Liver (tissue), 9 donors: ENCODE data around the gene DISC1. TPM values are rescaled to one million over a fixed set of nuclear protein-coding genes. Genes with fewer than 3 reads are reported as not detected.

ENCODE experiments used
- DNase-seq: peaks from one replicate; pipeline ENCODE4 v3.0.0-alpha.2; 2017; ENCODE audit warnings: low spot score
- H3K27ac ChIP-seq, 2 donors: one replicate each; pipeline ENCODE4 v1.7.0; 2013; ENCODE audit warnings: inconsistent platforms in 2 of 2, low read length in 2 of 2, control low read depth in 1 of 2, low read depth in 1 of 2, mild to moderate bottlenecking in 1 of 2
- H3K27me3 ChIP-seq, 4 donors: one replicate each; pipeline versions ENCODE4 v1.6.1 to v1.7.0; 2013; ENCODE audit warnings: low read length in 3 of 4, inconsistent platforms in 1 of 4, mild to moderate bottlenecking in 1 of 4, moderate library complexity in 1 of 4; ENCODE audit not compliant: control insufficient read depth in 4 of 4, insufficient read depth in 4 of 4
- H3K36me3 ChIP-seq, 4 donors: one replicate each; pipeline versions ENCODE4 v1.6.1 to v1.7.0; 2013; ENCODE audit warnings: low read length in 3 of 4, mild to moderate bottlenecking in 3 of 4, low read depth in 1 of 4, moderate library complexity in 1 of 4; ENCODE audit not compliant: control insufficient read depth in 4 of 4, insufficient read depth in 3 of 4
- H3K4me1 ChIP-seq, 4 donors: one replicate each; pipeline versions ENCODE4 v1.6.1 to v1.7.0; 2013; ENCODE audit warnings: low read length in 3 of 4, mild to moderate bottlenecking in 3 of 4, moderate library complexity in 1 of 4; ENCODE audit not compliant: control insufficient read depth in 4 of 4, insufficient read depth in 4 of 4
- H3K4me3 ChIP-seq, 3 donors: one replicate each; pipeline versions ENCODE4 v1.6.1 to v1.7.0; 2013; ENCODE audit warnings: low read length in 3 of 3, control low read depth in 1 of 3, low read depth in 1 of 3, mild to moderate bottlenecking in 1 of 3
- H3K9ac ChIP-seq, 2 donors: one replicate each; pipeline ENCODE4 v1.7.0; 2013; ENCODE audit warnings: low read length in 2 of 2, mild to moderate bottlenecking in 2 of 2, moderate library complexity in 2 of 2, control low read depth in 1 of 2, low read depth in 1 of 2
- H3K9me3 ChIP-seq, 4 donors: one replicate each; pipeline versions ENCODE4 v1.6.1 to v1.7.0; 2013; ENCODE audit warnings: low read length in 3 of 4; ENCODE audit not compliant: control insufficient read depth in 4 of 4
- ATF3 ChIP-seq: IDR thresholded peaks from 2 replicates; pipeline ENCODE4 v1.6.1; 2016; ENCODE audit warnings: antibody characterized with exemption
- CTCF ChIP-seq: fragments of 150-350 bp; IDR thresholded peaks from 2 replicates; pipeline ENCODE4 v1.5.1; 2017; ENCODE audit warnings: improper control_type of control experiment, low read depth, low read length; ENCODE audit not compliant: missing input control
- EGR1 ChIP-seq, 2 donors: IDR thresholded peaks; 2 replicates each; pipeline ENCODE4 v1.6.1; 2016 to 2018; ENCODE audit warnings: antibody characterized with exemption in 2 of 2, low read depth in 2 of 2
- FOXA1 ChIP-seq: IDR thresholded peaks from 2 replicates; pipeline ENCODE4 v1.6.1; 2016; ENCODE audit warnings: antibody characterized with exemption
- FOXA2 ChIP-seq: IDR thresholded peaks from 2 replicates; pipeline ENCODE4 v1.6.1; 2016; ENCODE audit warnings: antibody characterized with exemption
- HNF4A ChIP-seq, 2 donors: conservative IDR thresholded peaks; 2 replicates each; pipeline ENCODE4 v1.6.1; 2016; ENCODE audit warnings: antibody characterized with exemption in 2 of 2, mild to moderate bottlenecking in 2 of 2
- JUND ChIP-seq, 2 donors: IDR thresholded peaks; 2 replicates each; pipeline ENCODE4 v1.6.1; 2016; ENCODE audit warnings: antibody characterized with exemption in 2 of 2
- MAX ChIP-seq: IDR thresholded peaks from 2 replicates; pipeline ENCODE4 v1.6.1; 2016; ENCODE audit warnings: antibody characterized with exemption
- NR2F2 ChIP-seq: IDR thresholded peaks from 2 replicates; pipeline ENCODE4 v1.6.1; 2016; ENCODE audit warnings: antibody characterized with exemption
- RAD21 ChIP-seq, 2 donors: IDR thresholded peaks; 2 replicates each; pipeline ENCODE4 v1.6.1; 2016; ENCODE audit warnings: antibody characterized with exemption in 2 of 2, mild to moderate bottlenecking in 2 of 2
- REST ChIP-seq: IDR thresholded peaks from 2 replicates; pipeline ENCODE4 v1.6.1; 2016; ENCODE audit warnings: antibody characterized with exemption, mild to moderate bottlenecking
- RXRA ChIP-seq, 2 donors: IDR thresholded peaks; 2 replicates each; pipeline ENCODE4 v1.6.1; 2017 to 2018; ENCODE audit warnings: antibody characterized with exemption in 2 of 2, mild to moderate bottlenecking in 1 of 2
- SP1 ChIP-seq: IDR thresholded peaks from 2 replicates; pipeline ENCODE4 v1.6.1; 2018; ENCODE audit warnings: antibody characterized with exemption, mild to moderate bottlenecking
- TAF1 ChIP-seq: conservative IDR thresholded peaks from 2 replicates; pipeline ENCODE4 v1.6.1; 2016; ENCODE audit warnings: antibody characterized with exemption, mild to moderate bottlenecking
- YY1 ChIP-seq: IDR thresholded peaks from 2 replicates; pipeline ENCODE4 v1.6.1; 2016; ENCODE audit warnings: antibody characterized with exemption, mild to moderate bottlenecking
- ZBTB33 ChIP-seq: IDR thresholded peaks from 2 replicates; pipeline ENCODE4 v1.6.1; 2016; ENCODE audit warnings: antibody characterized with exemption
- WGBS: extraction: QIAGEN DNeasy Blood & Tissue Kit; methylation state at CpG from one replicate; pipeline ENCODE4 v1.1.7; 2013; 5-methylcytosine and 5-hydroxymethylcytosine counted together
- polyA plus RNA-seq, 2 donors: library from polyadenylated mRNA; stranded (reverse) in 1 of 2; unstranded in 1 of 2; fragments of 200-250 nt in 1 of 2; fragments of >200 nt in 1 of 2; fragmentation: Nextera tagmentation in 1 of 2; extraction: Ambion mirVana in 1 of 2; gene quantifications; one replicate each; pipeline versions ENCODE4 v1.2.1 to v1.2.3, GENCODE V29; 2013 to 2015
- total RNA-seq, 2 donors: library from RNA; depleted of rRNA; stranded (reverse); fragments of >200 nt; gene quantifications; one replicate each; pipeline ENCODE4 v1.2.3, GENCODE V29; 2014
- donor health status: healthy.
- donor health status: healthy.
- donor health status: healthy.
- donor health status: healthy.
- donor health status: healthy.

Gene DISC1
- total and polyA plus RNA-seq, 4 donors = 0.45 to 6.3 (median 2.3) TPM

- DNase-seq = no peak
- Histone ChIP-seq H3K4me1 (peaks cover 0 to 4% (median 0%) of the 10 kb centered on the region in 4 donors), H3K9me3 (no peaks in the 10 kb centered on the region), H3K27ac (no peak overlapping the region), H3K36me3 (no peaks in the 10 kb centered on the region), H3K9ac (no peak overlapping the region), H3K27me3 (no peaks in the 10 kb centered on the region), H3K4me3 (no peak overlapping the region)
- TF ChIP-seq HNF4A (conservative IDR thresholded peaks at IDR 0.05) = no peak
- TF ChIP-seq RXRA (IDR thresholded peaks at IDR 0.05) = no peak
- no peak for TF ChIP-seq REST
- no peak for TF ChIP-seq JUND (IDR thresholded peaks at IDR 0.05)
- no peak for TF ChIP-seq ZBTB33
- no peak for TF ChIP-seq FOXA2
- no peak for TF ChIP-seq EGR1 (IDR thresholded peaks at IDR 0.05; ENCODE audit: low read depth in 2 of 2)
- TF ChIP-seq CTCF = no peak
- no peak for TF ChIP-seq YY1
- no peak for TF ChIP-seq RAD21 (IDR thresholded peaks at IDR 0.05)
- TF ChIP-seq MAX = no peak
- TF ChIP-seq ATF3 = no peak
- TF ChIP-seq NR2F2 = no peak
- TF ChIP-seq SP1 = no peak
- WGBS = 82% methylated on average over 2 of the region's 2 CpGs
Observed at GRCh38 chr1:231610388-231610787, 16.2 kb upstream of the DISC1 start.

GRCh38 chr1:231611111-231611510 is 15.5 kb upstream of the DISC1 start:
- 82% methylated on average over 5 of the region's 5 CpGs for WGBS

More at GRCh38 chr1:231611111-231611510, 15.5 kb upstream of the DISC1 start:
- no peak overlapping the region for H3K9ac ChIP-seq
- peaks cover 0 to 4% (median 0%) of the 10 kb centered on the region in 4 donors for H3K4me1 ChIP-seq
- H3K4me3 ChIP-seq = no peak overlapping the region
- no peaks in the 10 kb centered on the region for H3K36me3 ChIP-seq
- no peak for DNase-seq
- no peak for TF ChIP-seq FOXA1
- TF ChIP-seq TAF1 = no peak
- H3K27ac ChIP-seq = no peak overlapping the region
- H3K27me3 ChIP-seq = no peaks in the 10 kb centered on the region
- no peaks in the 10 kb centered on the region for H3K9me3 ChIP-seq
